NCI-H1436 (cell line): ENCODE measurements around the gene RTBDN.
A peak's percentile ranks its signal among the peaks of the same experiment; 100 is the strongest.
"Not testable (repeated sequence)": the region's sequence is repeated elsewhere in the genome, so short reads cannot be mapped to it uniquely, and the experiment has no call there.

Experiments used
- DNase-seq: peaks from one replicate; lab custom pipeline; 2025; lab: John Stamatoyannopoulos, UW

Gene RTBDN

DNA sequence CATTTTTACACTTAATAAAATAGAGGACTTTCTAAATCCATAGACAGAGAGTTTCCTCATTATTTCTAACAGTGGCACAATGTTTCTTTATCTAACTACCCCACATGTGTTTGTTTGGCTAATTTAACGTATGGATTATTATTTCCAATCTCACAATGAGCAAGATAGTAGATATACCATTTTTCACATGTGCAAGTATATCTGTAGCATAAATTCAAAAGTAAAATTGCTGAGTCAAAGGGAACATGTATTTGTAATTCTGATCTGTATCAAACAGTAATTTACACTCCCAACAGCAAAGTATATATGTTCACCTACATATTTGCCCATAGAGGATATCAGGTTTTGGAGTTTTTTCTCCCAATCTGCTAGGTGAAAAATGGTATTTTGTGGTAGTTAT lies 22.3 kb upstream of the RTBDN start:
- DNase-seq, result no peak

DNA sequence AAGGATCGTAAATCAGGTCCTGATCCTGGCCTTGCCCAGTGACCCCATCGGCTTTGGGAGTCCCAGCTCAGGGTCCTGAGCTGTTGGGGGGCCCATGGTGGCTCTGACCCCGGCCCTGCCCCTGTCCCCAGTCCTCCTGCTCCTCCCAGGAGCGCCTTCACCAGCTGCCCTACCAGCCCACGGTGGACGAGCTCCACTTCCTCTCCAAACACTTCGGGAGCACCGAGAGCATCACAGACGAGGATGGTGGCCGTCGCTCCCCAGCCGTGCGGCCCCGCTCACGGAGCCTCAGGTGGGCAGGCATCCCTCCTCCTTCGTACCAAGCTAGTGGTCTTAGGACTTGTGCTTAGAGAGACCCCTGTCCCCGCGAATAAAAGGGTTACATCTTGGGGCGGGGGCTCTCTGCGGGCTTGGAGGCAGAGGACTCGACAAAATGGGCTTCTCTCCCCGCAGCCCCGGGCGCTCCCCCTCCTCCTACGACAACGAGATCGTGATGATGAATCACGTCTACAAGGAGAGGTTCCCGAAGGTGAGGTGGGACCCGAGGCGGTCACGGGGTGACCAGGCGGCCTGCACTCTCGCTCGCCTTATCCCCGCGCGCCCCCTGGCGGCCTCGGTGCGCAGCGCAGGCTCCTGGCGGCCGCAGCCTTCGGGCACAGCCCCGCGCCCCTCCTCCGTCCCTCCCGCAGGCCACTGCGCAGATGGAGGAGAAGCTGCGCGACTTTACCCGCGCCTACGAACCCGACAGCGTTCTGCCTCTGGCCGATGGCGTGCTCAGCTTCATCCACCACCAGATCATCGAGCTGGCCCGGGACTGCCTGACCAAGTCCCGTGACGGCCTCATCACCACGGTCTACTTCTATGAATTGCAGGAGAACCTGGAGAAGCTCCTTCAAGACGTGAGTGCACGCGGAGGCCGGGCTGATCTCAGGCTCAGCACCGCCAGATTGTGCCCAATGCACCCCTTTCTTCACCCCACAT lies 13.1 kb upstream of the RTBDN start:
- DNase-seq, result peak; percentile 59

DNA sequence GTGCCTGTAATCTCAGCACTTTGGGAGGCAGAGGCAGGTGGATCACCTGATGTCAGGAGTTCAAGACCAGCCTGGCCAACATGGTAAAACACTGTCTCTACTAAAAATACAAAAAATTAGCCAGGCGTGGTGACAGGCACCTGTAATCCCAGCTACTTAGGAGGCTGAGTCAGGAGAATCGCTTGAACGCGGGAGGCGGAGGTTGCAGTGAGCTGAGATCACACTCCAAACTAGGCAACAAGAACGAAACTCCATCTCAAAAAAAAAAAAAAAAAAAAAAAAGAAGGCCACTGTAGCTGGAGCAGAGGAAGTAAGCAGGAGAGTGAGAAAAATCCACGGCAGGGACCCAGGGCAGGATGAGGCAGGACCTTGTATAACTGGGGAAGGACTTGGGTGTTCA lies 12.2 kb upstream of the RTBDN start:
- not testable (repeated sequence) for DNase-seq

DNA sequence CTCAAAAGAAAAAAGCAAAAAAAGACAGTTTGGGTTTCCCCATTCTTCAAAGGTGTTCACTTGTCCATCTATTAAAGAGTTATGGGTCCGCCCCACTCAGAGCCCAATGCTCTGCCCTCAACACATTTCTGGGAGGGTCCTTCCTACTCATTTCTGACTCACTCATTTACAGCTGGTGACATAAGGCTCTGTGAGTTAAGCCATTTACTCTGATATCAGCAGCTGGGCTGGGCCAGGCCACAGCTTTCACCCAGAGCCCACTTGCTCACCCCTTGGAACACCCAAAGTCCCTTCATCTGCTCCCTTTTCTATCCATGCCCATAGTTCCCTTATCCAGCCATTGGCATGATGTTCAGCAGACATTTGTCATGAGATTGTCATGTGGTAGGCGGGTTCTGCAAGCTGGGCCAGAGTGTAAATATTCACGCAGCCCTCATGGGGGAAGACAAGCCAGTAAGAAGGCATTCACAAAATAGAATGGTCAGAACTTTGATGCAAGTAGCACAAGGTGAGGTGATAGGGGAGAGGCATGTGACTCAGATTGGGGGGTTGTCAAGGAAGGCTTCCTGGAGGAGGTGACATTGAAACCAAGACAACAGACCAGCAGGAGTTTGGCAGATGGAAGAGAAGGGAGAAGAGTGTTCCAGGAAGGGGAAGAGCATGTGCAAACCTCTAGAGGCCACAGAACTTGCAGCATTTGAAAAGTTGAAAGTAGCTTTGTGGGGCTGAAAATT lies 9.8 kb upstream of the RTBDN start:
- no peak for DNase-seq

DNA sequence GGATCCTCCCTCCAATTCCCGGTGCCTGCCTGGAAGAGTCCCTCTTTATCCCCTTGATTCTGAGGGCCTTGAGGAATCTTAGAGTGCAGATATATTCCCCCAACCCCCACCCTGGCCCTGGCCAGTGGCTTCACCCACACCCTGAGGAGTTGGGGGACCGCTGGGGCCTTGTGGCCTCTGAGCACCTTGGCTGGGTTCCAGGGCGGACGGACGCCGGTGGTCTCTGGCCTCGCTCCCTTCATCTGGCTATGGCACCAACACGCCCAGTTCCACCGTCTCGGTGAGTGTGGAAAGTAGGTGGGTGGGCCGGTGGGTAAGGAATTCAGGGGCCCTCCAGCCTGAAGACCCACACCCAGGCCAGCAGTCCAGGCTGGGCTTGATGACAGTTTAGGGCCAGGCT lies 8.9 kb upstream of the RTBDN start:
- no peak for DNase-seq

DNA sequence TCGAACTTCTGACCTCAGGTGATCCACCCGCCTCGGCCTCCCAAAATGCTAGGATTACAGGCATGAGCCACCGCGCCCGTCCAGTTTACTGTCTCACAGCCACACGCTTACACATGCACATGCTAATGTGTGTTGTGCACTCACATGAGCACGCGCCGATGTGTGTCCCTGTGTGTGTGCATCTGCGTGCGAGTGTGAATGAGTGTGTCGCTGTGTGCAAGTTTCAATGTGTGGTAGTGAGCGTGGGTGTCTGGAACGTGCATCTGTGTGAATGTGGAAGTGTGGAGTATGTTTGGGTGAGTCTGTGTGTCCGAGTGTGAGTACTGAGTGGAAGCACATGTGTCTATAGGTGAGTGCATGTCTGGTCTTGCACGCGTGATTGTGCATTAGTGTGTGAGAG lies 8.1 kb upstream of the RTBDN start:
- no peak for DNase-seq

DNA sequence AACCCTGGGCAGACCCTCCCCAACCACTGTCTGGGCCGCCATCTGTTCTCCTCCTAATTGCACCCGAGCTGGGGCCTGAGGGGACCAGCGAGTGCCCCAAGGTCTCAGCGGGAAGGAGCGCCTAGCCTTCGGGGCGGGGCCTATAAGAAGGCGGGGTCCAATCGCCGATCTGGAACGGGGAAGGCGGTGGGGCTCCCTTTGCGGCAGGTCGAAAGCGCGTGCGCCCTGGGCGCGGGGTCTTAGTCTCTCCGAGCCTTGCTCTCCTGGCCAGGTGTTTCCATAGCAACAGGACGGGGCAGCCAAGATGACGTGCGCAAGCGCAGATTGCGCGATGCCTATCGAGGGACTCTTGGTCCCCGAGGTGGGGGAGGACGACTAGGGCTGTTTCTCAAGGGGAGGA lies 6.7 kb upstream of the RTBDN start:
- DNase-seq, result peak; percentile 58

DNA sequence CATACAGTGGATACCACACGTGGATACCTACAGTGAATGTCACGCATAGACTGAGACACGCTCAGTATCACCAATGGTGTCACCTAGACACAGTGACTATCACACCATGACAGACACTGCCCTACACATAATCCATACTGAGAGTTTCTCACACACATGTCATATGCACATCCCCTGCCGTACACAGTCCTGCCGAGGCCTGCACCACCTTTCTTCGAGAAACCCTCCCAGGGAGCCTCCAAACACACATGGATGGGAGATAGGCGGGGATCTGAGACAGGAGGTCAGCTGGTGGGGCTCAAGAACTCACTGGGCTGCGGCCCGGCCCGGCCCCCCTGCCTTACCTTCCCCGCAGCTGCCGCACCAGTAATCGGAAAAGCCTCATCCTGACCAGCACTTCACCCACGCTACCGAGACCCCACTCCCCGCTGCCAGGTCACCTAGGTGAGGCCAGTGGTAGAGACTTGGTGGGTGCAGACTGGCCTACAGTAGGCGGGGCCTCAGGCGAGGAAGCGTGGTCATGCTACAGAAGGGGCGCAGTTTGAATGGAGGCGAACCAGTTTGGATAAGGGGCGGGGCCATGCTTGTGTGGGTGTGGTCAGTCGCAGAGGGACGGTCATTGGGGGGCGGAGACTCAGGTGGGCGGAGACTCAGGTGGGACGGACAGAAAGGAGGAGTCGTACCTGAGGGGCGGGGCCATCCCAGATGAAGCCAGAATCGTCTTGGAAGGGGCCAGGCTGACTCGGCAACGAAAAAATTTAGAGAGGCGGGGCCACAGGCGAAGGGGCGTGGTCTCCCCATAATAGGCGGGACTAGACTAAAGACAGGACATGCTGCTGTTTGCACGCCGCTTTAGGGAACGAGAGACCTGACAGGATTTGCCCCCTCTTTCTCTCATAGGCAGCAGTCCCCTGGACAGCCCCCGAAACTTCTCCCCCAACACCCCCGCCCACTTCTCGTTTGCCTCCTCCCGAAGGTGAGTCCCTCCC lies 6.0 kb upstream of the RTBDN start:
- DNase-seq, result peak; percentile 76

DNA sequence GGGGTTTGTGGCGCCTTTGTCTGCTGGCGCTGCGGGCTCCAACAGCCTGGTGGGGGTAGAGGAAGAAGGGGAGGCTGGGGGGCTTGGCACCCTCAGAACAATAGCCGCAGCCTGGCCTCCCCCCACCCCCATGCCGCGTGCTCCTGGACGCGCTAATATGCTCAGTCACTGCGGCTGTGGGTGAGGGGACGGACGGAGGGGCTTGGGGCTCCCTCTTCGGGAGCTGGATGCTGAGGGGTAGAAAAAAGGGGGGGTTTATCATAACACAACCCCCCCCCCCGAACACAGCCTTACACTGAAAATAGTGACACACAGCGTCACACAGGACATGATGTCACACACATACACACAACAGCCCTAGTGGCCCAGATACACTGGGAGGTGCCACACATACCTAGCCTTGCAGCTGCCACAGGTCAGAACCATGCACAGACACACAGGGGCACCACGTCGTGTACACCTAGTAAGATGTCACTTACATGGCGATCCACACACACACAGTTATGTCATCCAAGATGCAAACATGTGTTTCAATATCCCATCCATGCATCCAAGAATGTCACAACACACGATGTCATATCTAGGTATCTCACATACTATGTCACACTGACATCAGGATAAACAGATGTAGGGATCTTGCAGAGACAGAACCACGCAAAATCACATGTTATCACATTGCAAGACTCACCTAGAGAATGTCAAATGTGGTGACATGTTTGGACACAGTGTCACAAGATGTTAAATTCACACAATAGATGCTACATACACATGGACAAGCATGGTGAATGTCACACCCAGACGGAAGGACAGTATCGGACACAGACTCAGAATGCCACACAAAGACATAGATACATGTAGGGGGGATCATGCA lies 4.7 kb upstream of the RTBDN start:
- DNase-seq, result no peak

DNA sequence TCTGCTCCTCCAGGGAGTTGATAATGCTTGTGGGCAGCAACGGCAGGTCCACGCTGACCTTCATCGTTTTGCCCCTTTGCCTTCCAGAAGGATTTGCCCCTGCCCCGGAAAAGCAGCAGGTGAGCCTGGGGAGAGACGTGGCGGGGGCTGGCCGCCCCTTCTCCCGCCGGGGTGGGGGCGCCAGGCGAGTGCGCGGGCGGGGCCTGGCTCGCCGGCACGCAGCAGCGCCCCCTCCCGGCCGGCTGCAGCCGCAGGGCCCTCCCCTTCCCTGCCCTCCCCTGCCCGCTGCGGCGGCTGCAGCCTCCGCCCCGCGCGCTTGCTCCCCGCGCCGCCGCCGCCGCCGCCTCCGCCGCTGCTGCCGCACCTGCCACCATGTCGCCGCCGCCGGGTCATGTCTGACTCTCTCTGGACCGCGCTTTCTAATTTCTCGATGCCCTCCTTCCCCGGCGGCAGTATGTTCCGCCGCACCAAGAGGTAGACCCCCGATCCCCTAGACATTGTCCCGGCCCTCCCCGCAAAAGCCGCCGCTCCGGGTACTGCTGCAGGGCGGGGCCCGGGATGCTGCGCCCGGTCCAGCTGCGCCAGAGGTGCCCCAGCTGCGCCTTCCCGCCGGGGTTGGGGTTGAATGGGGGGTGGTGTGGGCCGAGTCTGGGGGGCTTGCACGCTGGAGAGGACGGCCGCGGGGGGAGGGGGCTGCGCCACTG lies 4.0 kb upstream of the RTBDN start, which contains the start of gene MAST1:
Gene MAST1 (plus strand): TSS at position 334 of the 704 bp plus-strand sequence. CDS start 58 bp downstream, at position 392.
- peak; percentile 50 for DNase-seq

DNA sequence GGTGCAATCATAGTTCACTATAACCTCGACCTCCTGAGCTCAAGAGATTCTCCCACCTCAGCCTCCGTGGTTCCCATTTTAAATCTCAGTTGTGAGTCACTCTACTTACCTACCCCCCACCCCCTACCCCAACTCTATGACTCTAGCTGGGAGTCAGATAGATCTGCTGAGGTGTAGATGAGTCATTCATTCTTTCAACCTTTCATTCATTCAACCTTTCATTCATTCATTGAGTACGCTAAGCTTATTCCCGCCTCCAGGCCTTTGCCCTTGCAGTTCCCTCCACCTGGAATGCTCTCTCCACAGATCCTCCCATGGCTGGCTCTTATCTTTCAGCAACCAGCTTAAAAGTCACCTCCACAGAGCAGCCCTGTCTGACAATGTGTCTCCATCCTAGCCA lies 2.8 kb upstream of the RTBDN start:
- DNase-seq, result no peak

DNA sequence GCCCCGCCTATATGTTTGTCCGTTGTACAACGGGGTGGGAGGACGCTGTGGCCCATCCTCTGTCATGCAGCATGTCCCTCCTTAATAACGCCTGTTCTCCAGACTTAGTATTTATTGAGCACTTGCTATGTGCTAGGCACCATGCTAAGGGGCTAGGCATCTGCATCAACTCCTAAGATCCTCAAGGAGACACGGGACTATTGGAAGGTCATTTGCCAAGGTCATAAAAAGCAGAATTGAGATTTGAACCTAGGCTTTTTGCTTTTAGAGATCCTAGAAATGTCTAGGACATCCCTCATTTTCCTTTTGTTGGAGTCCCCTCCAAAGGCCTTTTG lies 2.1 kb upstream of the RTBDN start:
- DNase-seq, result no peak

DNA sequence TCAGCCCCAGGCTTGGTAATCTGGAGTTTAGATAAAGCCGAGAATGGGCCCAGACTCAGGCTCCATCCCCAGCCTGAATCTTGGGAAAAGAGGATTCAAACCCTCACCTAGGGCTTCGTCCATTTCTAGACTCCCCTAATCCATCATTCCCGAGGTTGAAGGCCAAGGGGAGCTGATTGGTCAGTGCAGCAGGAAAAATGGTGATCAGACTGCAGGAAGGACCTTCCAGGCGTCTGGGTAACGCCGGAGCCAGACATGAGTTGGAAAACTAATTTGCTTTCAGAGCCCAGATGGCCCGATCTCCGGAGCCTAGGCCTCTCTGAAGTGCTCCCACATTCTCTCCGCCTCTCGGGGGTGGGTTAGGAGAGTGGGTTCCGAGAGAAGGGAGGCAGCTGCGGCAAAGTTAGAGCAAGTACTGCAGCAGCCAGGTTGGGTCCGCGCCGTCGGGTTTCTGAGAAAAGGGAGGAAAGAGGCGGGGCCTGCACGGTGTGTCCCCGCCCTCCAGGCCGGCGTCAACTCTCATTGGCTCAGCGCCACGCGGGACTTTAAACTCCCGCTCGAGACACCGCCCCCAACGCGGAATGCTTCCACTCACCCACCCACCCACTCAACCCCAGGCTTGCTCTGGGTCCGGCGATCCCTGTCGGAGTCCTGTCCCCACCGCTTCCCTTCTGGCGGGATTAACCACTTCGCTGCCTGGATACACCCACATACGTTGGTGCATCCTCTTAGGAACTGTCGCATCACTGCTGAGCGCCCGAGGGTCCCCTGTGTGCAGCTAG lies 788 bp upstream of the RTBDN start:
- DNase-seq, result peak; percentile 53

DNA sequence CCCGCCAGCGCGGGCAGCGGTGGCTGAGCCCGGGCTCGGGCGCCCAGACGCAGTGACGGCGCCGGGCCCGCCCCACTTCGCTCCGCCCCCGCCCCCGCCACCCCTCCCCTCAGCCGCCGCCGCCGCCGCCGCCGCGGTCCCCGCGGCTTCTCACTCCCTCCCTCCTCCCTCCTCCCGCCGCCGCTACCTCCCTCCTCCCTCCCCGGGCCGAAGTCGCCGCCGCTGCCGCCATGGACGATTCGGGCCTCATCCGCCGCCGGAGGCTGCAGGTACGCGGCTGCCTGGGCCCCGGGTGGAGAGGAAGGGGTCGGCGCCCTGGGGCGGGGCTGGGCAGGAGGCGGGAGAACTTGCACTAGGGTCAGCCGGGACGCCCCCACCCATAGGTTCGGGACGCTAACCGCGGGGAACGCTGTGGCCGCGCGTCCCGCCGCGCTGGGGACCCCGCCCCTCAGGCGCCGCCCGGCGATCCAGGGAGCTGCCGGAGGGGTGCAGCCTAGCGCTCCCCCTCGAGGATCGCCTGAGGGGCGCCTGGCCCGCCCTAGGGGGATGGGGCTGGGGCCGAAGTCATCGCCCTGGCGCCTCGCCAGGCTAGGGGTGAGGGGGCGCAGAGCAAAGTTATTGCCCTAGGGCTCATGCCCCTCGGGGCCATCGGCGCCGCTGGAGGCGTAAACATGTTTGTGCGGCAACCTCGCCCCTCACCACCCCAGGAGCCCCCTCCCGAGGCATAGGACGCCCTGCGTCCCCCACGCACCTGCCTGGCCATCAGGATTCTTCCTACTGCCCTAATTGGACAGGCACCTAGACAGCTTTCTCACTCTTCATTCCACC lies 427 bp downstream of the RTBDN start:
- DNase-seq, result peak; percentile 78

DNA sequence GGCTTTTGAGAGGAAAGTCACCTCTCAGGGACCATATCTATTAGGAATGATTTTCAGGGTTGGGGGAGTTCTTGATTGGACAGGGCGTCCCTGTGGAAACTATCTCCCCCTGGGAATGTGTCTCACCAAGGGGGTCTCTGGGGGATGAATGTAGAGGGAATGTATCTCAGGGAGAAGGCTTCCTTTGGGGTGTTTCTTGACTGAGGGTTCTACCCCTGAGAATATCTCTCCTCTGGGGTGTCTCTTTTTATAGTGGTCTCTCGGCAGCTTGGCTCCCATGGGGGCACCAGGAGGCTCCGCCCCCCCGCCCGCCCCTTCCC lies 1.0 kb downstream of the RTBDN start:
- DNase-seq, result no peak

DNA sequence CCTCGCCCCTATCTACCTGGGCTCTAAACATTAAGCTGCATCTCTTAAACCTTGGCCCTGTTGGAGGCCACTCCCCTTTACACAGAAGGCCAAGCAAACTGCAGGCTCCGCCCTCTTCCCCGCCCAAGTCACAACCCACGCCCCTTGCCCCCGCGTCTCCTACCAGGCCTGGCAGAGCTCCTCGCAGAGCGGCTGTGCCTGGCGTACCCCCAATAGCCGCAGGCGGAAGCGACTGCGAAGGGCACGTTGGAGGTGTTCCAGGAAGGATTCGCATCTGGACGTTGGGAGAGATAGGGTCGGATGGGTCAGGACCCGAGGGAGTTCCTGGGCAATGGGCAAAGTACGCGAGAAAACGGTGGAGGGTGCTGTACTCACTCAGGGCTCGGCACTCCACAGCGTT lies 5.9 kb downstream of the RTBDN start:
- peak; percentile 84 for DNase-seq

DNA sequence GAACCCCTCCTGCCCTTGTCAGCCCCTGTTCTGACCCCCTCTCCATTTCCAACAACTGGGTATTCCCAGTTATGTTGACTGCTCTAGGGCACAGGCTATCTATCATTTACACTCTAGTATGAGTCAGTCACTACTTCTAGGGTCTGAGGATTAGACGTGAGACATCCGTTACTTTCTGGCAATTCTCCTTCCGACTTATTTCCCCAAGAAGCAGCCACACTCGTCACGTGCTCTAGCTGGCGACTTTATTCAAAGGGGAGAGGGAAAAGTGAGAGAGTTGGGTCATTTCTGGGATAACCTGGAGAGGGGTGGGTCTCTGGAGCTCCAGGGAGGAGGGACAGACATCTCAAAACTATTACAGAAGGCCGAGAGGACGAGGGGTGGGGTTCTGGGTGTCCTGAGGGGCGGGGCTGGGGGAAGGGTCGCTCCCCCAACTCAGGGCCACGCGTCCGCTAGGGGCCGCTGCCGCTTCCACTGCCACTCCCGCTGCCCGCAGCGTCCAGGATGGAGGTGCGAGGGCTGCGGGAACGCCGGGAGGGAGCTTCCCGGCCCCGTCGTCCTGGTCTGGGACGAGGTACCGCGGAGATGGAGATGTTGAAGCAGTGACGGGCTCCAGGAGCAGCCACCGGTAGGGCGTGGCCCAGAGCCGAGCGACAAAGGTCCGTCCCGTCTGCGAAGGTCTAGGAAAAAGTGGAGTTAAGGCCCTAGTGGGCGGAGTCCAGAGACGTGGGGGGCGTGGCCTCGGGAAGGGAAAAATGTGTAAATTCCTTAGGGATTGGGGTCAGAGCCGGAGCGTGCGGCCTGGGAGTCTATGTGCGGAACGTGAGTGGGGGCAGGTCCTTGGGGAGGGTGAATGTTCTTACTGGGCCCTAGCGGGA lies 8.9 kb downstream of the RTBDN start:
- DNase-seq, result no peak

DNA sequence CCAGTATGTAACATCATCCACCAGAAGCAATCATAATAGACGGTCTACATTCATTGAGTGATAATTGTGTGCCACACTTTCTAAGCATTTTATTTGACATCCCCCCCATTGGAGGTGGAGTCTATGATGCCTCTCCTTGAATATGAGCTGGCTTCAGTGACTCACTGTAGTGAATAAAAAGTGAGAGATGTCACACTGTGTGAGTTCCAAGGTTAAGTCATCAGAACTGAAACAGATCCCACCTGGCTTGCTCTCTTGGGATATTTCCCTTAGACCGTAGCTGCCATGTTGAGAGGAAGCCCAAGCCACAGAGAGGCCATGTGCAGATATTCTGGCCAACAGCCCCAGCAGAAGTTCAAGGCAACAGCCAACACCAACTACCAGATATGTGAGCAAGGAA lies 12.6 kb downstream of the RTBDN start:
- DNase-seq, result no peak
